Measurements from ENCODE around the gene HDAC8. TPM values are rescaled to one million over a fixed set of nuclear protein-coding genes. Genes with fewer than 3 reads are reported as not detected.

Gene HDAC8
- polyA plus RNA-seq, 2 of the 4 experiments (the other 2 are of a cell fraction) = 28.7 to 38.3 TPM

DNA sequence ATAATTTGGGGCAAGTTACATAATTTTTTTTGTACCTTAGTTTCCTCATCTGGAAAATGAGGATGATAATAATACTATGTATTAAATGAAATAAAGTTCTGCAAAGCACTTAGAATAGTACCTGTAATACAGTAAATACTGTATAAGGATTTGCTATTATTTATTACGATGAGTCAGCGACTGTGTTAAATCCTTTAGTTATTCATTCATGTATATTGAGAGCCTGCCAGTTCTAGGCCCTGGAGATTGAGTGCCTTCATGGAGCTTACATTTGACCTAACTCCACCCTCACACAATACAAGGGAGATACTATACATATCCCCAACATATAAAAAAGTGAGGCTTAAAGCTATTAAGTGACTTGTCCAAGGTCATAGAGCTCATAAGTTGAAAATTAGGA, 199.9 kb downstream of the HDAC8 start:
- H3K4me2 ChIP-seq = no peak overlapping the region
- H3K27ac ChIP-seq = no peak overlapping the region
- WGBS (ENCODE audit: missing lambda C conversion rate) = 72% methylated on average over 2 of the region's 2 CpGs
- H3K4me1 ChIP-seq = no peaks in the 10 kb centered on the region
- peak; percentile 68 for TF ChIP-seq MAFK (IDR thresholded peaks at IDR 0.05; ENCODE audit: partially characterized antibody)
- no peak for TF ChIP-seq FOSL2 (IDR thresholded peaks at IDR 0.05)
- TF ChIP-seq FOSL2 (CRISPR knock-in tag; IDR thresholded peaks at IDR 0.05) = no peak
- no peak for TF ChIP-seq SREBF2 (IDR thresholded peaks at IDR 0.05)
- ChIA-PET POLR2A (no interaction called here), CTCF (no interaction called here)
- ATAC-seq (no peak), FAIRE-seq (peak; percentile 32), DNase-seq (ENCODE audit: low read depth in 1 of 2, low spot score in 1 of 2) (no peak)
- H3K9me3 ChIP-seq = no peaks in the 10 kb centered on the region
- no peak overlapping the region for H3K4me3 ChIP-seq

DNA sequence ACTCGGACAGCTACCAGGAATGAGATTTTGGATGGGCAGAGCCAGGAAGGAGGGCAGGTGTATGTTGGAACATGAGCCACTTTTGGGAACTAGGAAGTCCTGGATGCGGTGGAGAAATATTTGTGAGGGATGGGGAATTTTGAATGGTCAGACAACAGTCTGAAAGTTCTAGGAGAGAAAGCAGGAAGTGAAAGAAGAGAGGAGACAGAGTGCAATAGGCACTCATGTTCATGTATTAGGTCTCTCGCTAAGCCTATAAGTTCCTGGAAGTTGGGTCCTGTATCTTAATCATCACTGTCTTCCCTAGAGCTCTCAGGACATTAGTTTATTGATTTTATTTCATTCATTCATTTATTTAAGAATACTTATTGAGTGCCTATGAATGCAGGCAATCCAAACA, 201.2 kb downstream of the HDAC8 start:
- CTCF ChIA-PET = interaction anchor here (1.6 kb wide), 1 partner anchor 15 kb away, joined by 4 read pairs; no protein-coding TSS in a partner anchor
- POLR2A ChIA-PET = no interaction called here
- Histone ChIP-seq H3K9me3 (no peaks in the 10 kb centered on the region), H3K4me3 (no peak overlapping the region), H3K27ac (no peak overlapping the region), H3K4me1 (no peaks in the 10 kb centered on the region), H3K4me2 (no peak overlapping the region)
- ATAC-seq = no peak
- no peak for DNase-seq (ENCODE audit: low read depth in 1 of 2, low spot score in 1 of 2)
- FAIRE-seq = peak; percentile 96
- WGBS (ENCODE audit: missing lambda C conversion rate) = 93% methylated on average over 3 of the region's 3 CpGs
- no peak for TF ChIP-seq ZNF302 (CRISPR knock-in tag; IDR thresholded peaks at IDR 0.05)

DNA sequence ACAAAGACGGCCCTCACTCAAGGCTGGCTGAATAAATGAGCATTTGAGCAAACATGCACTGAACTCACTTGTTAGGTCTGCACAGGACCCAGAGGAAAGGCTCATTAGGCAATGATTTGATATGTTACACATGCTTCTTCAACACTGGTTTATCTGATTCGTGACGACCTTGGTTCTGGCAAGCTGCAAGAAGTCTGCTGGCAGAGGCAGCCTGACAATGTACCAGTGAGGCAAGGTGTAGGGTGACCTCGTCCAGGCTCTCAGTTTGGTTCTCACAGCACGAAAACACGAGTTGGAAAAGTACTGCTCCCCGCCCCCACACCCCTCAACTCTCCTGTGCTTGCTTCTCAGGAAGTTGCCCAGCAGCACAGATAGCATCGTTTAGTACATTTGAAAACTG, 203.8 kb downstream of the HDAC8 start:
- Histone ChIP-seq H3K4me2 (no peak overlapping the region), H3K27ac (no peak overlapping the region), H3K9me3 (no peaks in the 10 kb centered on the region), H3K4me1 (no peaks in the 10 kb centered on the region), H3K4me3 (no peak overlapping the region)
- CTCF ChIA-PET = interaction anchor here (0.7 kb wide), 1 partner anchor 400 kb away, joined by 3 read pairs; no protein-coding TSS in a partner anchor
- DNase-seq (ENCODE audit: low read depth in 1 of 2, low spot score in 1 of 2) = no peak
- 84% methylated on average over 7 of the region's 8 CpGs for WGBS (ENCODE audit: missing lambda C conversion rate)
- TF ChIP-seq, protein P1, sequence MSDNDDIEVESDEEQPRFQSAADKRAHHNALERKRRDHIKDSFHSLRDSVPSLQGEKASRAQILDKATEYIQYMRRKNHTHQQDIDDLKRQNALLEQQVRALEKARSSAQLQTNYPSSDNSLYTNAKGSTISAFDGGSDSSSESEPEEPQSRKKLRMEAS (IDR thresholded peaks at IDR 0.05) = no peak
- TF ChIP-seq NR3C1 (IDR thresholded peaks at IDR 0.05) = no peak
- TF ChIP-seq FOXS1 (CRISPR knock-in tag; IDR thresholded peaks at IDR 0.05) = no peak
- TF ChIP-seq CBX2 (IDR thresholded peaks at IDR 0.05; ENCODE audit: borderline replicate concordance, low read depth) = no peak
- ATAC-seq = no peak
- POLR2A ChIA-PET = no interaction called here
- no peak for FAIRE-seq

DNA sequence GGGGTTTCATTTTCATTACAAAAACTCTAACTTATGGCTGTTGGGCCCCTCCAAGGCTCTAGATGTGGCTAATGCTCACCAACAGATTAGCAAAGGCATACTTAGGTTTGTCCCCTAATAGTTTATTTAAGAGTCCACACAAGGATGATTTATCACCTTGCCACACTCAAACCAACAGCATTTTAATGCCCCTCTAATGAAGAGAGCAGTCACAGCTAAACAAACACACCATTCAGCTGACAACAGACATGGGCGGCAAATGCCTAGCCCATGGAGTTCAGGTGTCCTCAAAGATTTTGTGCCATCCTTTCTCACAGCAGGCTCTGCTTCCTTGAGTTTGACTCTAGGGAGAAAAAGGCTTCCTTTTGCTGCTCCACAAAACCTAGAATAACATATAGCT, 205.1 kb downstream of the HDAC8 start:
- ChIA-PET CTCF (no interaction called here), POLR2A (no interaction called here)
- DNase-seq (ENCODE audit: low read depth in 1 of 2, low spot score in 1 of 2) (no peak), FAIRE-seq (no peak), ATAC-seq (no peak)
- H3K4me2 ChIP-seq = no peak overlapping the region
- H3K9me3 ChIP-seq = no peaks in the 10 kb centered on the region
- H3K27ac ChIP-seq = no peak overlapping the region
- H3K4me3 ChIP-seq = no peak overlapping the region
- TF ChIP-seq, protein P1 (IDR thresholded peaks at IDR 0.05) = no peak
- TF ChIP-seq ZSCAN20 (CRISPR knock-in tag; IDR thresholded peaks at IDR 0.05) (no peak), RCOR1 (IDR thresholded peaks at IDR 0.05; ENCODE audit: low read depth, low read length) (no peak), CHD2 (IDR thresholded peaks at IDR 0.05; ENCODE audit: low read length, partially characterized antibody) (no peak), JUN (IDR thresholded peaks at IDR 0.05) (no peak), NPAS2 (CRISPR knock-in tag; IDR thresholded peaks at IDR 0.05; ENCODE audit: borderline replicate concordance) (no peak)
- TF ChIP-seq, protein P2, sequence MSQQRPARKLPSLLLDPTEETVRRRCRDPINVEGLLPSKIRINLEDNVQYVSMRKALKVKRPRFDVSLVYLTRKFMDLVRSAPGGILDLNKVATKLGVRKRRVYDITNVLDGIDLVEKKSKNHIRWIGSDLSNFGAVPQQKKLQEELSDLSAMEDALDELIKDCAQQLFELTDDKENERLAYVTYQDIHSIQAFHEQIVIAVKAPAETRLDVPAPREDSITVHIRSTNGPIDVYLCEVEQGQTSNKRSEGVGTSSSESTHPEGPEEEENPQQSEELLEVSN (IDR thresholded peaks at IDR 0.05; ENCODE audit: borderline replicate concordance, low read depth) = no peak
- TF ChIP-seq, protein P3, sequence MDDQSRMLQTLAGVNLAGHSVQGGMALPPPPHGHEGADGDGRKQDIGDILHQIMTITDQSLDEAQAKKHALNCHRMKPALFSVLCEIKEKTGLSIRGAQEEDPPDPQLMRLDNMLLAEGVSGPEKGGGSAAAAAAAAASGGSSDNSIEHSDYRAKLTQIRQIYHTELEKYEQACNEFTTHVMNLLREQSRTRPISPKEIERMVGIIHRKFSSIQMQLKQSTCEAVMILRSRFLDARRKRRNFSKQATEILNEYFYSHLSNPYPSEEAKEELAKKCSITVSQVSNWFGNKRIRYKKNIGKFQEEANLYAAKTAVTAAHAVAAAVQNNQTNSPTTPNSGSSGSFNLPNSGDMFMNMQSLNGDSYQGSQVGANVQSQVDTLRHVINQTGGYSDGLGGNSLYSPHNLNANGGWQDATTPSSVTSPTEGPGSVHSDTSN (IDR thresholded peaks at IDR 0.05) = no peak
- 64% methylated on average over 1 of the region's 1 CpG for WGBS (ENCODE audit: missing lambda C conversion rate)
- H3K4me1 ChIP-seq = no peaks in the 10 kb centered on the region

Data from A549 (cell line).